Adrenal gland (tissue), 12 donors: ENCODE measurements around the gene FRY. TPM values are rescaled to one million over a fixed set of nuclear protein-coding genes. Genes with fewer than 3 reads are reported as not detected.

Experiments
- DNase-seq, 7 donors: peaks; one replicate each; pipeline ENCODE4 v3.0.0-alpha.2; 2019 to 2020
- H3K27ac ChIP-seq, 5 donors: fragments of 200-600 bp; sonication (generic) in 4 of 5; 1 replicate in 3 of 5; 2 replicates in 2 of 5; pipeline versions ENCODE4 v1.5.1 to v1.8.0; 2016 to 2020; ENCODE audit warnings: mild to moderate bottlenecking in 1 of 5
- H3K27me3 ChIP-seq: fragments of 200-600 bp; 2 replicates; pipeline ENCODE4 v1.8.0; 2021
- H3K36me3 ChIP-seq, 2 donors: fragments of 200-600 bp; replicated peaks in 1 of 2; 1 replicate in 1 of 2; 2 replicates in 1 of 2; pipeline versions ENCODE4 v1.5.1 to v1.8.0; 2018 to 2022
- H3K4me1 ChIP-seq, 2 donors: fragments of 200-600 bp; replicated peaks in 1 of 2; 1 replicate in 1 of 2; 2 replicates in 1 of 2; pipeline versions ENCODE4 v1.5.1 to v1.8.0; 2018 to 2021
- H3K4me3 ChIP-seq, 4 donors: fragments of 200-600 bp; sonication (generic) in 3 of 4; one replicate each; pipeline ENCODE4 v1.5.1; 2016 to 2018
- H3K9me3 ChIP-seq, 3 donors: fragments of 200-600 bp; sonication (generic) in 1 of 3; replicated peaks in 1 of 3; 1 replicate in 2 of 3; 2 replicates in 1 of 3; pipeline versions ENCODE4 v1.5.1 to v1.8.0; 2016 to 2021
- CTCF ChIP-seq, 6 experiments: fragments of 450-650 bp in 4 of 6; fragments of 200-600 bp in 2 of 6; sonication (generic) in 1 of 6; IDR thresholded peaks; 1 replicate in 5 of 6; 2 replicates in 1 of 6; pipeline versions ENCODE4 v1.5.1 to v1.8.0; 2016 to 2021; ENCODE audit warnings: antibody characterized with exemption in 6 of 6, mild to moderate bottlenecking in 2 of 6, moderate library complexity in 1 of 6
- POLR2A ChIP-seq, 2 donors: fragments of 450-650 bp; IDR thresholded peaks; one replicate each; pipeline ENCODE4 v1.6.1; 2017; ENCODE audit warnings: antibody characterized with exemption in 2 of 2, mild to moderate bottlenecking in 2 of 2, moderate library complexity in 1 of 2
- WGBS, 4 donors: extraction: QIAGEN DNeasy Blood & Tissue Kit in 2 of 4; methylation state at CpG; one replicate each; pipeline versions ENCODE4 v1.1.5 to v1.1.7; 2013 to 2017; 5-methylcytosine and 5-hydroxymethylcytosine counted together
- intact Hi-C, 2 donors: fragments of 100-400 bp; cut with DNase I; formaldehyde crosslinking; loops; one replicate each; pipeline versions ENCODE4 v1.14.1 to v1.15.0; 2022 to 2023
- polyA plus RNA-seq, 3 donors: library from polyadenylated mRNA; stranded (reverse); fragments of 200-250 nt in 2 of 3; fragments of 350-450 nt in 1 of 3; fragmentation: Illumina TruSeq in 1 of 3; extraction: RNeasy Lipid Tissue Mini Kit (QIAGEN cat#74804) in 1 of 3; gene quantifications; one replicate each; pipeline ENCODE4 v1.2.3, GENCODE V29; 2013 to 2014
- total RNA-seq, 9 donors: library from RNA; depleted of rRNA in 4 of 9; stranded (reverse); fragments of >200 nt in 4 of 9; fragments of 120-200 nt in 1 of 9; fragmentation: NEBNext Ultra II Directional in 1 of 9; extraction: Animal tissue kit (Norgen Biotek cat#: 25700) in 1 of 9; gene quantifications; one replicate each; pipeline versions ENCODE4 v1.1.0 to v1.2.4, GENCODE V29; 2013 to 2023
- donor health status: healthy with polysubstance abuse.
- donor health status: Bipolar disorder and iron deficiency.
- donor health status: DM: yes; HTN: yes; CAD: no.
- donor health status: DM: no; HTN: no; CAD: no.
- donor health status: DM: no; HTN: no; CAD: no.
- donor health status: DM: yes; HTN: yes; CAD: no.

FRY gene
- total and polyA plus RNA-seq, 12 donors = 1.5 to 17.2 (median 7.3) TPM

- Histone ChIP-seq H3K36me3 (no peaks in the 10 kb centered on the region), H3K4me3 (no peak overlapping the region), H3K27ac (no peak overlapping the region), H3K9me3 (no peaks in the 10 kb centered on the region), H3K27me3 (no peaks in the 10 kb centered on the region), H3K4me1 (no peaks in the 10 kb centered on the region)
- TF ChIP-seq POLR2A (IDR thresholded peaks at IDR 0.05) = no peak
- TF ChIP-seq CTCF (IDR thresholded peaks at IDR 0.05) = no peak
- intact Hi-C loops = loop anchor here (5.0 to 10.0 kb wide), 2 partner anchors 295 to 297 kb away; partner anchors contain the start of genes BRCA2 (in 1 of the 2) and ZAR1L (in 1 of the 2)
- WGBS, 4 donors = 78 to 84% (median 81%) methylated on average over 6 of the region's 6 CpGs
- DNase-seq = no peak
Measured at GRCh38 chr13:32017474-32017873, 14.1 kb upstream of the FRY start.

- no peaks in the 10 kb centered on the region for H3K27me3 ChIP-seq
- WGBS, 4 donors = 29 to 34% (median 31%) methylated on average over 6 of the region's 6 CpGs
- TF ChIP-seq CTCF (IDR thresholded peaks at IDR 0.05) (peak; percentile 38 to 68 (median 52)), POLR2A (IDR thresholded peaks at IDR 0.05) (no peak)
- H3K4me3 ChIP-seq = no peak overlapping the region
- no peak overlapping the region for H3K27ac ChIP-seq
- intact Hi-C loops = loop anchor here (5.0 to 10.0 kb wide), 2 partner anchors 293 to 295 kb away; partner anchors contain the start of genes BRCA2 (in 1 of the 2) and ZAR1L (in 1 of the 2)
- DNase-seq = peak; percentile 21 to 72 (median 39)
- H3K4me1 ChIP-seq = no peaks in the 10 kb centered on the region
- no peaks in the 10 kb centered on the region for H3K36me3 ChIP-seq
- H3K9me3 ChIP-seq = no peaks in the 10 kb centered on the region
Measured at GRCh38 chr13:32019612-32020233, 11.9 kb upstream of the FRY start.

- H3K36me3 ChIP-seq = no peaks in the 10 kb centered on the region
- intact Hi-C loops = no loop called here
- WGBS, 4 donors = 74 to 100% (median 84%) methylated on average over 1 of the region's 1 CpG
- DNase-seq = no peak
- no peak overlapping the region for H3K4me3 ChIP-seq
- no peaks in the 10 kb centered on the region for H3K4me1 ChIP-seq
- no peak for TF ChIP-seq POLR2A (IDR thresholded peaks at IDR 0.05)
- H3K9me3 ChIP-seq = no peaks in the 10 kb centered on the region
- H3K27me3 ChIP-seq = no peaks in the 10 kb centered on the region
- no peak overlapping the region for H3K27ac ChIP-seq
Measured at GRCh38 chr13:32021785-32022184, 9.8 kb upstream of the FRY start.

- H3K9me3 ChIP-seq = no peaks in the 10 kb centered on the region
- no peak for DNase-seq
- TF ChIP-seq CTCF (IDR thresholded peaks at IDR 0.05) (no peak), POLR2A (IDR thresholded peaks at IDR 0.05) (no peak)
- no peak overlapping the region for H3K27ac ChIP-seq
- no peak overlapping the region for H3K4me3 ChIP-seq
- WGBS, 4 donors = 63 to 64% (median 63%) methylated on average over 4 of the region's 4 CpGs
- intact Hi-C loops = no loop called here
- no peaks in the 10 kb centered on the region for H3K27me3 ChIP-seq
- no peaks in the 10 kb centered on the region for H3K36me3 ChIP-seq
- no peaks in the 10 kb centered on the region for H3K4me1 ChIP-seq
Measured at GRCh38 chr13:32022311-32022710, 9.3 kb upstream of the FRY start.

GRCh38 chr13:32023096-32023495 is 8.5 kb upstream of the FRY start:
- Histone ChIP-seq H3K36me3 (no peaks in the 10 kb centered on the region), H3K4me3 (no peak overlapping the region), H3K9me3 (no peaks in the 10 kb centered on the region), H3K27ac (no peak overlapping the region), H3K27me3 (no peaks in the 10 kb centered on the region), H3K4me1 (no peaks in the 10 kb centered on the region)
- TF ChIP-seq CTCF (IDR thresholded peaks at IDR 0.05) (no peak), POLR2A (IDR thresholded peaks at IDR 0.05) (no peak)
- intact Hi-C loops = no loop called here
- DNase-seq = no peak
- WGBS, 4 donors = 59 to 73% (median 69%) methylated on average over 3 of the region's 3 CpGs
